Hematopoietic multipotent progenitor cell treated with erythropoietin and hydrocortisone succinate and interleukin-3 and kit ligand, for 15 days (in vitro differentiated cells): ENCODE data around the gene NUP85.
"Not testable (repeated sequence)": the region's sequence is repeated elsewhere in the genome, so short reads cannot be mapped to it uniquely, and the experiment has no call there.

ENCODE experiments used
- DNase-seq: peaks from one replicate; pipeline ENCODE4 v3.0.0-alpha.2; 2015; ENCODE audit warnings: low spot score

Gene NUP85

GRCh38 chr17:75241143-75241430 is 35.6 kb downstream of the NUP85 start:
- DNase-seq: no peak

- no peak for DNase-seq
Measured at GRCh38 chr17:75241502-75241901, 36.0 kb downstream of the NUP85 start.

GRCh38 chr17:75241996-75242460 is 36.5 kb downstream of the NUP85 start:
- no peak for DNase-seq

GRCh38 chr17:75242461-75243042 is 37.1 kb downstream of the NUP85 start:
- no peak for DNase-seq

- no peak for DNase-seq
Measured at GRCh38 chr17:75244133-75244866, 38.8 kb downstream of the NUP85 start.

GRCh38 chr17:75245011-75245410 is 39.5 kb downstream of the NUP85 start:
- DNase-seq: no peak

GRCh38 chr17:75246404-75246803 is 40.9 kb downstream of the NUP85 start:
- no peak for DNase-seq

GRCh38 chr17:75249564-75249963 is 44.1 kb downstream of the NUP85 start:
- no peak for DNase-seq

- DNase-seq: no peak
Measured at GRCh38 chr17:75250009-75250471, 44.6 kb downstream of the NUP85 start.

GRCh38 chr17:75252039-75252816 is 46.7 kb downstream of the NUP85 start:
- DNase-seq: no peak

GRCh38 chr17:75255954-75256698 is 50.6 kb downstream of the NUP85 start:
- not testable (repeated sequence) for DNase-seq

GRCh38 chr17:75257228-75257627 is 51.7 kb downstream of the NUP85 start:
- DNase-seq: not testable (repeated sequence)

- peak; percentile 12 for DNase-seq
Measured at GRCh38 chr17:75260641-75261335, 55.3 kb downstream of the NUP85 start.

- DNase-seq: peak; percentile 98
Measured at GRCh38 chr17:75261336-75262111, 56.0 kb downstream of the NUP85 start, which contains the start of the genes GGA3 and MRPS7. TSS of gene GGA3 (minus strand) at chr17:75261606. CDS start at chr17:75261587, 19 bp downstream. TSS of gene MRPS7 (plus strand) at chr17:75261879. CDS start at chr17:75261901, 22 bp downstream.

GRCh38 chr17:75262112-75262606 is 56.7 kb downstream of the NUP85 start:
- no peak for DNase-seq

- no peak for DNase-seq
Measured at GRCh38 chr17:75263055-75263454, 57.6 kb downstream of the NUP85 start.

GRCh38 chr17:75265614-75266315 is 60.3 kb downstream of the NUP85 start:
- no peak for DNase-seq

GRCh38 chr17:75266316-75267152 is 61.1 kb downstream of the NUP85 start:
- DNase-seq: no peak

GRCh38 chr17:75267153-75267410 is 61.6 kb downstream of the NUP85 start:
- no peak for DNase-seq
